Measurements from ENCODE around the gene HECW1. TPM values are rescaled to one million over a fixed set of nuclear protein-coding genes. Genes with fewer than 3 reads are reported as not detected.

Gene HECW1
- total RNA-seq, 1 experiment from 2014 or later, result 2.7 TPM

- BruUV-seq (replicated peaks), result no TSS peak
- Histone ChIP-seq H3F3A (ENCODE audit: insufficient read depth, low read depth) (no peaks in the 10 kb centered on the region), H4K20me1 (ENCODE audit: insufficient read depth) (no peaks in the 10 kb centered on the region), H3K4me1 (replicated peaks; ENCODE audit: insufficient read depth) (no peaks in the 10 kb centered on the region), H3K79me2 (ENCODE audit: low read depth) (no peaks in the 10 kb centered on the region), H3K9me2 (ENCODE audit: insufficient read depth) (no peaks in the 10 kb centered on the region), H2AFZ (no peak overlapping the region), H3K36me3 (ENCODE audit: low read depth) (no peaks in the 10 kb centered on the region), H3K27me3 (ENCODE audit: insufficient read depth, low read depth) (peaks cover 98% of the 10 kb centered on the region), H3K4me3 (no peak overlapping the region), H3K27ac (no peak overlapping the region), H3K9me3 (ENCODE audit: insufficient read depth, low read depth) (no peaks in the 10 kb centered on the region), H3K4me2 (no peak overlapping the region)
- intact Hi-C loops (cut with micrococcal nuclease; ENCODE audit: unreplicated experiment), result no loop called here
- TF ChIP-seq EZH2 (IDR thresholded peaks at IDR 0.05; ENCODE audit: low read depth) (no peak), CTCF (conservative IDR thresholded peaks at IDR 0.05) (no peak)
- no peak for DNase-seq
- ChIA-PET POLR2A (ENCODE audit: unreplicated experiment) (no interaction called here), CTCF (no interaction called here)
These were observed 384.1 kb downstream of the HECW1 start for GRCh38 chr7:43496596-43496995.

GRCh38 chr7:43501870-43502269 is 389.4 kb downstream of the HECW1 start:
- intact Hi-C loops (cut with micrococcal nuclease; ENCODE audit: unreplicated experiment), result no loop called here
- DNase-seq, result no peak

GRCh38 chr7:43502941-43503340 is 390.5 kb downstream of the HECW1 start:
- H3K4me3 ChIP-seq, result no peak overlapping the region
- H3K9me2 ChIP-seq (ENCODE audit: insufficient read depth), result no peaks in the 10 kb centered on the region
- H3K4me2 ChIP-seq, result no peak overlapping the region
- intact Hi-C loops (cut with micrococcal nuclease; ENCODE audit: unreplicated experiment), result no loop called here
- H3K27ac ChIP-seq, result no peak overlapping the region
- no peaks in the 10 kb centered on the region for H3K36me3 ChIP-seq (ENCODE audit: low read depth)
- H3K79me2 ChIP-seq (ENCODE audit: low read depth), result no peaks in the 10 kb centered on the region
- H3K4me1 ChIP-seq (replicated peaks; ENCODE audit: insufficient read depth), result no peaks in the 10 kb centered on the region
- no peaks in the 10 kb centered on the region; the same call in 1 of the 2 replicates for H3K9me3 ChIP-seq (ENCODE audit: insufficient read depth, low read depth)
- no peaks in the 10 kb centered on the region for H4K20me1 ChIP-seq (ENCODE audit: insufficient read depth)
- CTCF ChIA-PET, result interaction anchor here (0.6 kb wide), 1 partner anchor 73 kb away, joined by 4 read pairs; no protein-coding TSS in a partner anchor
- no TSS peak for BruUV-seq (replicated peaks)
- POLR2A ChIA-PET (ENCODE audit: unreplicated experiment), result no interaction called here
- no peaks in the 10 kb centered on the region for H3F3A ChIP-seq (ENCODE audit: insufficient read depth, low read depth)
- TF ChIP-seq CTCF (conservative IDR thresholded peaks at IDR 0.05) (no peak), EZH2 (IDR thresholded peaks at IDR 0.05; ENCODE audit: low read depth) (no peak)
- H3K27me3 ChIP-seq (ENCODE audit: insufficient read depth, low read depth), result peaks cover 88% of the 10 kb centered on the region
- no peak for DNase-seq
- no peak overlapping the region for H2AFZ ChIP-seq

More at GRCh38 chr7:43501870-43502269, 389.4 kb downstream of the HECW1 start:
- no peak overlapping the region for H2AFZ ChIP-seq
- no TSS peak for BruUV-seq (replicated peaks)
- ChIA-PET CTCF (no interaction called here), POLR2A (ENCODE audit: unreplicated experiment) (no interaction called here)
- H3K27me3 ChIP-seq (ENCODE audit: insufficient read depth, low read depth), result peaks cover 90% of the 10 kb centered on the region
- H3K9me3 ChIP-seq (ENCODE audit: insufficient read depth, low read depth), result no peaks in the 10 kb centered on the region
- H3K79me2 ChIP-seq (ENCODE audit: low read depth), result no peaks in the 10 kb centered on the region
- H3K4me2 ChIP-seq, result no peak overlapping the region
- no peaks in the 10 kb centered on the region for H3K9me2 ChIP-seq (ENCODE audit: insufficient read depth)
- H3K4me3 ChIP-seq, result no peak overlapping the region
- no peak for TF ChIP-seq EZH2 (IDR thresholded peaks at IDR 0.05; ENCODE audit: low read depth)
- no peak for TF ChIP-seq CTCF (conservative IDR thresholded peaks at IDR 0.05)
- H3F3A ChIP-seq (ENCODE audit: insufficient read depth, low read depth), result no peaks in the 10 kb centered on the region
- H3K36me3 ChIP-seq (ENCODE audit: low read depth), result no peaks in the 10 kb centered on the region
- no peak overlapping the region for H3K27ac ChIP-seq
- no peaks in the 10 kb centered on the region for H3K4me1 ChIP-seq (replicated peaks; ENCODE audit: insufficient read depth)
- H4K20me1 ChIP-seq (ENCODE audit: insufficient read depth), result no peaks in the 10 kb centered on the region

Data from PC-9 (cell line).